GM15510 (cell line): ENCODE measurements around the gene DCTN1.

Source experiments
- POLR2A ChIP-seq: IDR thresholded peaks from 3 replicates; pipeline ENCODE4 v1.6.1; 2011; ENCODE audit warnings: borderline replicate concordance; ENCODE audit not compliant: insufficient read length; ENCODE audit errors: extremely low read depth

DCTN1 gene

GRCh38 chr2:74364533-74365505 lies 15.3 kb downstream of the DCTN1 start:
- no peak for TF ChIP-seq POLR2A

GRCh38 chr2:74361327-74361726 lies 18.8 kb downstream of the DCTN1 start:
- TF ChIP-seq POLR2A, result no peak

- no peak for TF ChIP-seq POLR2A
Measured at GRCh38 chr2:74357627-74358026, 22.5 kb downstream of the DCTN1 start.

GRCh38 chr2:74349889-74350288 lies 30.2 kb downstream of the DCTN1 start:
- TF ChIP-seq POLR2A, result no peak

GRCh38 chr2:74347742-74348141 lies 32.4 kb downstream of the DCTN1 start:
- TF ChIP-seq POLR2A, result no peak

GRCh38 chr2:74347303-74347702 lies 32.8 kb downstream of the DCTN1 start:
- no peak for TF ChIP-seq POLR2A

- TF ChIP-seq POLR2A, result no peak
Measured at GRCh38 chr2:74345272-74345943, 34.7 kb downstream of the DCTN1 start.

- no peak for TF ChIP-seq POLR2A
Measured at GRCh38 chr2:74343316-74343715, 36.8 kb downstream of the DCTN1 start, which contains the start of gene SLC4A5. Gene SLC4A5, minus strand, starts transcription at chr2:74343416. Its CDS starts 28,393 bp downstream, at chr2:74315023.

- no peak for TF ChIP-seq POLR2A
Measured at GRCh38 chr2:74334931-74335333, 45.2 kb downstream of the DCTN1 start.

- TF ChIP-seq POLR2A, result no peak
Measured at GRCh38 chr2:74333896-74334586, 46.1 kb downstream of the DCTN1 start.

- no peak for TF ChIP-seq POLR2A
Measured at GRCh38 chr2:74333175-74333574, 46.9 kb downstream of the DCTN1 start.

- no peak for TF ChIP-seq POLR2A
Measured at GRCh38 chr2:74332550-74333174, 47.4 kb downstream of the DCTN1 start.

- TF ChIP-seq POLR2A, result no peak
Measured at GRCh38 chr2:74328573-74328972, 51.5 kb downstream of the DCTN1 start.

- no peak for TF ChIP-seq POLR2A
Measured at GRCh38 chr2:74328074-74328473, 52.0 kb downstream of the DCTN1 start.
